Endometrium (tissue), 2 donors: ENCODE results near the gene ZNF618.

Source experiments
- FAIRE-seq: peaks from 2 replicates; lab custom pipeline; 2012; peaks lifted over from hg19 to GRCh38; lab: Jason Lieb, UNC
- donor health status: control.
- donor health status: control.

Gene ZNF618

GRCh38 chr9:113885183-113886025 is 9.3 kb downstream of the ZNF618 start:
- FAIRE-seq = no peak

GRCh38 chr9:113886026-113886369 is 9.9 kb downstream of the ZNF618 start:
- no peak for FAIRE-seq

GRCh38 chr9:113886466-113886865 is 10.4 kb downstream of the ZNF618 start:
- FAIRE-seq = peak; percentile 92

- peak; percentile 61 for FAIRE-seq
These were observed 10.8 kb downstream of the ZNF618 start for GRCh38 chr9:113886933-113887332.

- FAIRE-seq = no peak
These were observed 11.3 kb downstream of the ZNF618 start for GRCh38 chr9:113887436-113887835.

GRCh38 chr9:113888336-113888735 is 12.2 kb downstream of the ZNF618 start:
- FAIRE-seq = no peak

- FAIRE-seq = no peak
These were observed 12.9 kb downstream of the ZNF618 start for GRCh38 chr9:113888976-113889375.

- FAIRE-seq = no peak
These were observed 14.6 kb downstream of the ZNF618 start for GRCh38 chr9:113890704-113891103.

GRCh38 chr9:113892861-113893491 is 16.9 kb downstream of the ZNF618 start:
- FAIRE-seq = no peak

- FAIRE-seq = no peak
These were observed 18.1 kb downstream of the ZNF618 start for GRCh38 chr9:113894166-113894565.

- peak; percentile 76 for FAIRE-seq
These were observed 19.4 kb downstream of the ZNF618 start for GRCh38 chr9:113895526-113895925.

- FAIRE-seq = no peak
These were observed 20.6 kb downstream of the ZNF618 start for GRCh38 chr9:113896713-113897112.

GRCh38 chr9:113898151-113898550 is 22.0 kb downstream of the ZNF618 start:
- no peak for FAIRE-seq

GRCh38 chr9:113898596-113898995 is 22.5 kb downstream of the ZNF618 start:
- no peak for FAIRE-seq

- no peak for FAIRE-seq
These were observed 23.1 kb downstream of the ZNF618 start for GRCh38 chr9:113899205-113899604.

- no peak for FAIRE-seq
These were observed 25.1 kb downstream of the ZNF618 start for GRCh38 chr9:113901221-113901688.

- FAIRE-seq = no peak
These were observed 27.5 kb downstream of the ZNF618 start for GRCh38 chr9:113903514-113904077.

GRCh38 chr9:113906411-113907110 is 30.5 kb downstream of the ZNF618 start:
- FAIRE-seq = no peak

GRCh38 chr9:113907282-113907681 is 31.2 kb downstream of the ZNF618 start:
- FAIRE-seq = no peak

- FAIRE-seq = no peak
These were observed 33.3 kb downstream of the ZNF618 start for GRCh38 chr9:113909421-113909820.

GRCh38 chr9:113910036-113910639 is 34.0 kb downstream of the ZNF618 start:
- FAIRE-seq = no peak

GRCh38 chr9:113911850-113912557 is 35.9 kb downstream of the ZNF618 start:
- FAIRE-seq = no peak
